DMS153 treated with DMSO at 0.1 percent for 48 hours (cell line): Measurements from ENCODE around the gene KCTD19.

ENCODE experiments used
- DNase-seq: peaks from one replicate; lab custom pipeline; 2025; ENCODE audit not compliant: unreplicated experiment; lab: John Stamatoyannopoulos, UW

The KCTD19 gene

GRCh38 chr16:67283826-67284555 is 42.5 kb downstream of the KCTD19 start:
- no peak for DNase-seq

GRCh38 chr16:67283039-67283825 is 43.3 kb downstream of the KCTD19 start:
- no peak for DNase-seq

- DNase-seq: no peak
Measured at GRCh38 chr16:67282447-67282805, 44.1 kb downstream of the KCTD19 start.

GRCh38 chr16:67281536-67282446 is 44.8 kb downstream of the KCTD19 start:
- DNase-seq: no peak

- no peak for DNase-seq
Measured at GRCh38 chr16:67280090-67281015, 46.2 kb downstream of the KCTD19 start.

- peak; percentile 61 for DNase-seq
Measured at GRCh38 chr16:67279296-67280089, 47.0 kb downstream of the KCTD19 start, which contains the start of gene PLEKHG4. TSS of gene PLEKHG4 (plus strand) at chr16:67279532. CDS start at chr16:67280045, 513 bp downstream.

GRCh38 chr16:67278773-67279295 is 47.7 kb downstream of the KCTD19 start:
- no peak for DNase-seq

GRCh38 chr16:67277999-67278772 is 48.4 kb downstream of the KCTD19 start:
- DNase-seq: no peak

- no peak for DNase-seq
Measured at GRCh38 chr16:67277294-67277998, 49.1 kb downstream of the KCTD19 start.

GRCh38 chr16:67275321-67275720 is 51.2 kb downstream of the KCTD19 start:
- DNase-seq: no peak

- DNase-seq: no peak
Measured at GRCh38 chr16:67271446-67271845, 55.1 kb downstream of the KCTD19 start.

GRCh38 chr16:67270931-67271338 is 55.6 kb downstream of the KCTD19 start:
- DNase-seq: no peak

- DNase-seq: no peak
Measured at GRCh38 chr16:67269766-67270165, 56.8 kb downstream of the KCTD19 start.

- DNase-seq: no peak
Measured at GRCh38 chr16:67268136-67268579, 58.4 kb downstream of the KCTD19 start.

- no peak for DNase-seq
Measured at GRCh38 chr16:67265834-67266233, 60.7 kb downstream of the KCTD19 start.

GRCh38 chr16:67264866-67265265 is 61.7 kb downstream of the KCTD19 start:
- DNase-seq: no peak

GRCh38 chr16:67264277-67264676 is 62.3 kb downstream of the KCTD19 start:
- no peak for DNase-seq

GRCh38 chr16:67263201-67263600 is 63.3 kb downstream of the KCTD19 start:
- no peak for DNase-seq
